Stimulated activated effector memory CD8-positive, alpha-beta T cell treated with anti-CD3 and anti-CD28 coated beads, Interleukin-12 subunit alpha, Interleukin-12 subunit beta, amount 100 ng/mL, for 72 hours (primary cell): Measurements from ENCODE around the gene SEC61A1.

Experiments used
- ATAC-seq: fragments of 150-1000 bp; cut with Tn5 transposase; 2 replicates; pipeline ENCODE4 v1.10.0; 2021
- DNase-seq, 2 donors: peaks; one replicate each; pipeline ENCODE4 v3.0.0; 2021 to 2022; ENCODE audit warnings: low spot score in 2 of 2
- H3K27ac Mint-ChIP-seq: one replicate; pipeline ENCODE4 v1.8.0; 2022; ENCODE audit warnings: mild to moderate bottlenecking, mixed read lengths
- H3K36me3 Mint-ChIP-seq: one replicate; pipeline ENCODE4 v1.8.0; 2022; ENCODE audit warnings: mild to moderate bottlenecking, mixed read lengths
- H3K4me1 Mint-ChIP-seq: one replicate; pipeline ENCODE4 v1.8.0; 2022; ENCODE audit warnings: mixed read lengths
- H3K4me3 Mint-ChIP-seq: one replicate; pipeline ENCODE4 v1.8.0; 2022; ENCODE audit warnings: mild to moderate bottlenecking, mixed read lengths
- H3K9me3 Mint-ChIP-seq: one replicate; pipeline ENCODE4 v1.8.0; 2022; ENCODE audit warnings: mixed read lengths

Gene SEC61A1

DNA sequence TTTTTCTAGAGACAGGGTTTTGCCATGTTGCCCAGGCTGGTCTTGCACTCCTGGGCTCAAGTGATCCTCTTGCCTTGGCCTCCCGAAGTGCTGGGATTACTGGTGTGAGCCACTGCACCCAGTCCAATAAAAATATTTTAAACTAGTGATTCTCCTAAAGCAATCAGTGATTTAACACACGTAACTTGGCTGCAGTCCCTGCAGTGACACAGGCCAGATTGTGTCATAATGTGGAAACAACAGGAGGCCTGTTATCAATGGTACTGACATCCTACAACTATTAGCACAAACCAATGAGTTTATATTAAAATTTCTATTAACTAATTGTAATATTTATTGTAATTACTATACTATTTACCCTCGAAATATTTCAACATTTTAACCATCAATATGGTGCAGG lies 1.6 kb upstream of the SEC61A1 start:
- H3K4me3 Mint-ChIP-seq, result peak overlapping the region; percentile 93
- peaks cover 38% of the 10 kb centered on the region for H3K36me3 Mint-ChIP-seq
- H3K9me3 Mint-ChIP-seq, result no peaks in the 10 kb centered on the region
- H3K27ac Mint-ChIP-seq, result no peak overlapping the region
- DNase-seq (no peak), ATAC-seq (no peak)
- peaks cover 39% of the 10 kb centered on the region for H3K4me1 Mint-ChIP-seq

DNA sequence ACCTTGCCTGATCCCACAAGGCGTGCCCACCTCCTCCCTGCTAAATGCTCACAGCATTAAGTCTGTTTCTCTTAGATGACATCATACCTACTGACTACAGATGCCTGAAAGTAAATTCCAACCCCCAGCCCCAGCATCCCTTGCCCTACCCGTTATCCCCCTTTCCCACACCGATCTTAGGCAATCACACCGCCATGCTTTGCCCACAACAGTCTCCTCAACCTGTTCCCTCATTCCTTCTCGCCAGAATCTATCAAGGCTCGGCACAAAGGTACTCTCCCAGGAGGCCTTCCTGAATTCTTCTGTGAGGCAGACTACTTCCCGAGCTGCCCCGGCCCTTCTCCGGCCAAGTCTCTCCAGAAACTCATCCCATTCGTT lies 789 bp upstream of the SEC61A1 start:
- DNase-seq, result no peak
- H3K27ac Mint-ChIP-seq, result peak overlapping the region; percentile 98
- ATAC-seq, result no peak
- no peaks in the 10 kb centered on the region for H3K9me3 Mint-ChIP-seq
- peaks cover 47% of the 10 kb centered on the region for H3K36me3 Mint-ChIP-seq
- peaks cover 43% of the 10 kb centered on the region for H3K4me1 Mint-ChIP-seq
- peak overlapping the region; percentile 93 for H3K4me3 Mint-ChIP-seq

DNA sequence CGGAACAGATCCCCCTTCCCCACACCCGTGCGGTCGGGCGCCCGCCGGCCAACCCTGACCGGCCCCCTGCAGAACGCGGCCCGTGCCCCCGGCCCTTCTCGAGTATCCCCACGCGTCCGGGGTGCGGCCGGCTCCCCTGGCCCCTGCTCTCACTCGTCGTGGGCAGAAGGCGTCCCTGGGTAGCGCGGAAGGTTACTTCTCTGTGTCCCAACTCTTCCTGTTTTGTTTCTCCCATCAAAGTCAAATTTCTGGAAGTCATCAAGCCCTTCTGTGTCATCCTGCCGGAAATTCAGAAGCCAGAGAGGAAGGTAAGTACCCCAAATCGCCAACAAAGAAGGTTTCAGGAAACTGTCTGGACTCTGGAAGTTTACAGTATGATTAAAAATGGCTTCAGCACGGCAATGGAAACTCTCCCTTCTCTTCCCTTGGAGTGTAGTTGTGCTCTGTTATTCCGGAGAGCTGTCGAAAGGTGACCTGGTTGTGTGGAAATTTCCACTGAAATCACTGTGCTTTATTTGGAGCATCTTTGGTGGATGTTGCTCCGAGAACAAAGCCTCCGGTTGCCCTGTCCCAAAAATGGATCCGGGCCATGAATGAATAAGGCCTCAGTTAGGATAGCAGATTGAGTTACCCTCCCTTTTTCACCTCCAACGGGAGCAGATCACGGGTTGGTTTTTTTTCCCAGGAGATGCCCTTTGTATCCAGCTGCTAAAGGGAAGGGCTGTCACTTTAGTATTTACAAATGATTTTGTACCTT lies 536 bp downstream of the SEC61A1 start:
- H3K4me1 Mint-ChIP-seq, result peaks cover 43% of the 10 kb centered on the region
- H3K27ac Mint-ChIP-seq, result peak overlapping the region; percentile 98
- ATAC-seq, result peak; percentile 6
- H3K9me3 Mint-ChIP-seq, result no peaks in the 10 kb centered on the region
- H3K36me3 Mint-ChIP-seq, result peaks cover 60% of the 10 kb centered on the region
- DNase-seq, result no peak
- H3K4me3 Mint-ChIP-seq, result peak overlapping the region; percentile 93

DNA sequence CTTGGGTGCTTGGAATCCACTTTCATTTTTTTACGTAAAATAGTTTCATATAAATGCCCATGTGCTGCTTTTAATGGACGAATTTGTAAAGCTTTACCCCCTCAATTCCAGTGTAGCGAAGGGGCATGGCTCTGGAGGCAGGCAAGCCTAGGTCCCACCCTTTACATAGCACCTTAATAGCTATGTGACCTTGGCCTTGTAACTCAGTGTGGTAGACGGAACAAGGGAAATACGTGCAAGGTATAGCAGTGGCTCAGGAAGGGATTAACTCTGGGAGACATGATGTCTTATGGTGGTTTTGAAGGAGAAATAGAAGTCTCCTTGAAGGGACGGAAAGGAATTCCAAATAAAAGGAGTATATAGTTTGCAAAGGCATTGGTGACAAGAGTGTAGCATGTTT lies 1.4 kb downstream of the SEC61A1 start:
- Mint-ChIP-seq H3K36me3 (peaks cover 68% of the 10 kb centered on the region), H3K27ac (peak overlapping the region; percentile 98), H3K9me3 (no peaks in the 10 kb centered on the region), H3K4me3 (peak overlapping the region; percentile 93), H3K4me1 (peaks cover 43% of the 10 kb centered on the region)
- no peak for DNase-seq
- ATAC-seq, result no peak

DNA sequence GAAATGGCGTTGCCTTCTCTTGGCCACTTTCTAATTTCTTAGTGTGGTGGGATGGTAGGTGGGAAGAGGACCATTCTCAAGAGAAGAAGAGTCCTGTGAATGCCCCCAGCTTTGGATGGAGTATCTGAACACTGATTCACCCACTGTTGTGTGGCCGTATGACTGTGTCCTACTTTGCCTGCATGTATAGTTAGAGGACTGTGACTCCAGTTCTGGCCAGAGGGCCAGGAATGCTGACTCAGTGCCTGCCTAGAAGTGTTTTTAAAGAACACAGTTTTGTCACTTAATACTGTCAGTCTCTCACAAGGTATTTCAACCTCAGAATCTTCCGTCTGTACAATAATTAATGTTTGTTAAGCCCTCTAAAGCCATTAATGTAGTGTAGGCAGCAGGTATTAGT lies 2.1 kb downstream of the SEC61A1 start:
- peak overlapping the region; percentile 98 for H3K27ac Mint-ChIP-seq
- no peaks in the 10 kb centered on the region for H3K9me3 Mint-ChIP-seq
- ATAC-seq (peak; percentile 22), DNase-seq (no peak)
- H3K4me1 Mint-ChIP-seq, result peaks cover 43% of the 10 kb centered on the region
- H3K4me3 Mint-ChIP-seq, result peak overlapping the region; percentile 93
- H3K36me3 Mint-ChIP-seq, result peaks cover 76% of the 10 kb centered on the region

DNA sequence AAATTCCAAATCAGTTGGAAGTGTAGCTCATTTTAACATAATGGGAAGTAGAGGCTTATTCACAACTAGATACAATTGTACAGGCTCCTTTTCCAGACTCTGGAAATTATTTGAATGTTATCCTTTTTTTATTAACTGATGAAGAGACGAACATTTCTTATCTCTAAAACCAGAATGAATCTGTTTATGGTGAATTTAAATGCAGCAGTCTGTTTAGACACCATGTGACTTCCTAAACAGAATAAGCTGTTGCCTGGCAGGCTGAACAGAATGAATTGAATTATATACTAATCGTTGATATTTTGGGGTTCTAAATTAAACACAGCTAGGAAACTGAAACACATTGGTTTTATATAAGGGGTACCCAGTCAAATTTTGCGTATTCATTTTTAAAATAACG lies 4.0 kb downstream of the SEC61A1 start:
- peaks cover 46% of the 10 kb centered on the region for H3K4me1 Mint-ChIP-seq
- peaks cover 95% of the 10 kb centered on the region for H3K36me3 Mint-ChIP-seq
- DNase-seq (no peak), ATAC-seq (no peak)
- H3K27ac Mint-ChIP-seq, result no peak overlapping the region
- no peak overlapping the region for H3K4me3 Mint-ChIP-seq
- no peaks in the 10 kb centered on the region for H3K9me3 Mint-ChIP-seq

DNA sequence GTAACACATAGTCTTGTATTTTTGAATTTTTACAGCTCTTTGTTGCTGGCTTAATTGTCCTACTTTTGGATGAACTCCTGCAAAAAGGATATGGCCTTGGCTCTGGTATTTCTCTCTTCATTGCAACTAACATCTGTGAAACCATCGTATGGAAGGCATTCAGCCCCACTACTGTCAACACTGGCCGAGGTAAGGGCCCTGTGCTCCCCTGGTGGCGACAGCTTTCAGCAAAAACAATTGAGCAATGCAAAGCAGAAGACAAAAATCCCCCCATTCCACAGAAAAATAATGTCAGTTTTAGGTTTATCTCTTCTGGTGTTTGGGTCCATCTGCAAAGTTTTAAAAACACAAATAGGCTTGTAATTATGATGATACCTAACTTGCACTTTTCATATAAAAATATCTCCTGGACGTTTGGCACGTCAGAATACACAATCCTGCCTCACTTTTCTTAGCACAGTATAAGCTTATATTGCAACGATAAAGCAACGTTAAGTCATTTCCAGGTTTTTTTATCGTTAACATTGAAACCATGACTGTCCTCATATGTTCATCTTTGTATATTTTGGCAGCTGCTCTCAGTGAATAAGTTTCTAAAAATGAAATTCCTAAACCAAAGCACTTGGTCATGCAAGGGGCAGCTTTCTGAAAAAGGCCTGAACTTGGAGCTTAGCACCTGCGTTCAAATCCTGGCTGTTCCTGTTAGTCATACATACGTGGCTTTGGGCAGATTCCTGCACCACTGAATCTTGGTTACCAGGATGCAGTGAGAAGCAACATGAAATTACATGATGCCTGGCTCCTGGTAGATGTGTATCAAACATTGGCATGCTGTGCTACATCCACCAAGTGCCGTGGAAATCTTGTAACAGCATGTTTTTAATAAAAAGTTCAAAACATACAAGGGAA lies 8.5 kb downstream of the SEC61A1 start:
- H3K4me1 Mint-ChIP-seq, result peaks cover 27% of the 10 kb centered on the region
- H3K4me3 Mint-ChIP-seq, result no peak overlapping the region
- H3K27ac Mint-ChIP-seq, result no peak overlapping the region
- H3K36me3 Mint-ChIP-seq, result peaks cover 100% of the 10 kb centered on the region
- no peaks in the 10 kb centered on the region for H3K9me3 Mint-ChIP-seq
- ATAC-seq (no peak), DNase-seq (no peak)

DNA sequence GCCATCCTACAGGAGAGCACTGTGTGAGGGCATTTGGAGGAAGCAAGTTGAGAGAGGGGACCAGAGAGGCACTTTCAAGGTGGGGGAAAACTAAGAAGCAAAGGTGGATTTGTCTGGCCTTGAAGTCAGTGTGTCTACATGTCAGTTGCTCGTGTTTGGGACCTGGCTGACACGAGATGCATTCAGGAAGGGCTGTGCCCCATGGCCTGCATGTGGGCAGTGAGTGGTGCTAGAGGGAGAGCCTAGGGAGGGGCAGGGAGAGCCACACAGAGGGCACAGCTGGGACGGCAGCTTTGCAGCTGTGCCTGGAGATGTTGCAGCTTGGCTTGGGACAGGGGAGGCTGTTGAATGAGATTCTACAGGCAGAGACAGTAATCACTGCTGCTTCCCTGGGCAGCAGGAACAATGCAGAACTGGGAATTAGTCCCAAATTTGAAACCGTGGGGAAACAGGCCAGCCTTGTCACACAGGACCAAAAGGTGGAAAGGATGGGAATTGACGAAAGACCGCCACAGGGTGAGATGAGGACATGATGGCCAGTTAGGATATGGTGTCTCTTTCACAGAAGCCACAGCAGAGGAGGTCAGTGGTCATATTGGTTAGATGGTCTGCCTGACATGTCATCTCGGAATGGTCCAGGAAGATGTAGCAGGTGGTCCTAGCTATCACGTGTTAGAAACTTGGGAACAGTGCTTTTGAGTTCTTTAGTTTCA lies 10.0 kb downstream of the SEC61A1 start:
- ATAC-seq, result no peak

DNA sequence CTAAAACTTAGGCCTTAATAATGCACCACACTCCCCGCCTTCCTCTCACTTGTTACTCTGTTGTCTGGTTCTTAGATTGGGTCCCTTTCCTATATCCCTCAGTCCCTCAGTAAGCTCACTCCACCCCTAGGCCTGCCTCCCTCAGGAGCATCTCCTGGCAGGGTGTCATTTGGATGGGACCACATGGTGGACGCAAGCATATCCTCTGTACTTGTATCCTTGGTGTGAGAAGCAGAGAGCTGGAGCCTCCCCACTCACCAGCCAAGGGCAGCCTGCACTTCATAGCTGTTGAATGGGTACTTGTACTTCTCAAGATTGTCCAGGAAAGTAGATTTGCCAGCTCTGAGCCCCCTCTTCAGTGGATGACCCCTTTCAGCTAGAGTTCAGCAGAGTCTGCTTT lies 11.6 kb downstream of the SEC61A1 start:
- Mint-ChIP-seq H3K4me3 (no peak overlapping the region), H3K4me1 (peaks cover 36% of the 10 kb centered on the region), H3K9me3 (no peaks in the 10 kb centered on the region), H3K36me3 (peaks cover 100% of the 10 kb centered on the region), H3K27ac (peak overlapping the region; percentile 1)
- ATAC-seq (no peak), DNase-seq (no peak)

More for the DNA sequence above, 10.0 kb downstream of the SEC61A1 start:
- no peak overlapping the region for H3K4me3 Mint-ChIP-seq
- peaks cover 25% of the 10 kb centered on the region for H3K4me1 Mint-ChIP-seq
- H3K9me3 Mint-ChIP-seq, result no peaks in the 10 kb centered on the region
- peaks cover 100% of the 10 kb centered on the region for H3K36me3 Mint-ChIP-seq
- no peak for DNase-seq
- peak overlapping the region; percentile 77 for H3K27ac Mint-ChIP-seq

DNA sequence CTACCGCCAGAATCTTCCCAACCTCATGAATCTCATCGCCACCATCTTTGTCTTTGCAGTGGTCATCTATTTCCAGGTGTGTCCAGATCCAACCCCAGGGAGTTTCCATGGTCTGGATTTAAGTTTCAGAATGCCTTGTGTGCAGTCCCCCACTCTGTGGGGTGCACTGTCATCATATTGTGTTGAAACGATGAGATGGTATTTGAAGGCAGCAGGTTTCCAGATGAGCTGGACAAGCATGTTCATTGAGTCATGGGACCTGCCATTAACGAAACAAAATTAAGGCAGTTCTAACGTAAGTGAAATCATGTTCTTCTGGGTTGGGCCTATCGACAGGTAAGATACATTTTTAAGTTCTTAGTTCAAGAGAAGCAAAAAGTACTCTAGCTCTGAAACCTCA lies 12.7 kb downstream of the SEC61A1 start:
- DNase-seq (no peak), ATAC-seq (no peak)
- no peaks in the 10 kb centered on the region for H3K9me3 Mint-ChIP-seq
- peaks cover 100% of the 10 kb centered on the region for H3K36me3 Mint-ChIP-seq
- H3K4me1 Mint-ChIP-seq, result peaks cover 32% of the 10 kb centered on the region
- H3K4me3 Mint-ChIP-seq, result no peak overlapping the region
- H3K27ac Mint-ChIP-seq, result no peak overlapping the region

DNA sequence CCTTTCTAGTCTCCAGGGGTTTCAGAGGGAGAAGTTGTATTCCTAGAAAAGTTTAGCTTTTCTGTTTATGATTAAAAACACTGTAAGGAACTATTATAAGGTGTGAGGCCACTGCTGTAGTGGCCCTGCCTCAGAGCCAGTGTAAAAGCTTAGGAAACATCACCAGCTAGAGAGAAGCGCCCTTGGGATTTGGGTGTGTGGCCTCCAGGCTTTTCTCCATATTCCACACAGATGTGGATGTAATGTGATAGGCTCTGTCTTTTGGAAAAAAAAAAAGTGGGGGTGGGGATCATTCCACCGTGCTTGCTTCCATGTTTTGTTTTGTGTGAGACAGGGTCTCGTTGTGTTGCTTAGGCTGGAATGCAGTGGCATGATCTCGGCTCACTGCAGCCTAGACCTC lies 13.9 kb downstream of the SEC61A1 start:
- no peaks in the 10 kb centered on the region for H3K9me3 Mint-ChIP-seq
- no peak overlapping the region for H3K27ac Mint-ChIP-seq
- H3K4me3 Mint-ChIP-seq, result no peak overlapping the region
- H3K36me3 Mint-ChIP-seq, result peaks cover 100% of the 10 kb centered on the region
- DNase-seq (no peak), ATAC-seq (no peak)
- peaks cover 30% of the 10 kb centered on the region for H3K4me1 Mint-ChIP-seq

DNA sequence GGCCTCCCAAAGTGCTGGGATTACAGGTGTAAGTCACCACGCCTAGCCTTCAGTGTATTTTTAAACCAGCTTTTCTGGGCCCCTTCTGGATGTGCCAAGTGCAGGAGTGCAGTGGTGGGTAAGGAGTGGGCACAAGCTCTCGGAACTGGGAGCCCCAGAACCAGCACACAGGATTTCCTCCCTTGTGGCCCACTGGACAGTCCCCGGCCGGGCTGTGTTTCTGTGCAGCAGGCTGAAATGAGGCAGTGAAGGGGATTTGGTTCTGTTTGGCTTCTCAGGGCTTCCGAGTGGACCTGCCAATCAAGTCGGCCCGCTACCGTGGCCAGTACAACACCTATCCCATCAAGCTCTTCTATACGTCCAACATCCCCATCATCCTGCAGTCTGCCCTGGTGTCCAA lies 14.4 kb downstream of the SEC61A1 start:
- Mint-ChIP-seq H3K9me3 (no peaks in the 10 kb centered on the region), H3K27ac (no peak overlapping the region), H3K36me3 (peaks cover 100% of the 10 kb centered on the region), H3K4me3 (no peak overlapping the region), H3K4me1 (peaks cover 25% of the 10 kb centered on the region)
- DNase-seq, result no peak
- no peak for ATAC-seq

DNA sequence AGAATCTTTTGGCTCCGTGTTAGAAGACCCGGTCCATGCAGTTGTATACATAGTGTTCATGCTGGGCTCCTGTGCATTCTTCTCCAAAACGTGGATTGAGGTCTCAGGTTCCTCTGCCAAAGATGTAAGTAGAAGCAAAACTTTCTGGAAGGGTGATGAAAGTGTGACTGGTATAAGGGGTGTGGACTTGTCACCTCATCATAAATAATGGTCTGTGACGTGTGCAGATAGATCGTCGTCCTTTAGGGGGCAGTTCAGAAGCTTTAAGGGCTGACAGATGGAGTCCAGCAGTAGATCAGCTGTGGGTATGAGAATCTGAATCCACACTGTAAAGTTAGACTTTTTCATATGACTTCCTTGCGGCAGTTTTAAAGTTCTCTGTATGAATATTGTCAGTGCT lies 15.3 kb downstream of the SEC61A1 start:
- peaks cover 100% of the 10 kb centered on the region for H3K36me3 Mint-ChIP-seq
- no peak overlapping the region for H3K27ac Mint-ChIP-seq
- ATAC-seq (no peak), DNase-seq (no peak)
- H3K4me1 Mint-ChIP-seq, result peaks cover 18% of the 10 kb centered on the region
- H3K4me3 Mint-ChIP-seq, result no peak overlapping the region
- no peaks in the 10 kb centered on the region for H3K9me3 Mint-ChIP-seq

DNA sequence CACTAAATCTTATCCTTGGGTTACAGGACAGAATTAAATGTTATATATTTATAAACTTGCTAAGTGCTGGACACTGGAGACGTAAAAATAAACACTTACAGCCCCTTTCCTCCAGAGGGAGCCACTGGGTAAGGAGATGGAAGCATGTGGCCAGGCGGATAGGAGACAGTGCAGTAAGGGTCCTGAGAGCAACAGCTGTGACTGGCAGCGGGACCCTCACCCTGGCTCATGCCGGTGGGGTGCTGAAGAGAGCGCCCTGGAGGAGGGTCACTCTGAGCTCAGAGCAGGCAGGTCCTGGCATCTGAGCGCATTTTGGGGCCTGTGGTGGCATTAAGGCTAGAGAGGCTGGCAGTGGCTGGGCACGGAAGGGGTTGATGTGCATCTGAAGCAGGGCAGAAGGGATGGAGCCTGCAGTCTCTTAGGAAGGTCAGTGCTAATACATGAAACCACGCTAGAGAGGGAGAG lies 16.0 kb downstream of the SEC61A1 start:
- DNase-seq (no peak), ATAC-seq (peak; percentile 39)
- no peaks in the 10 kb centered on the region for H3K9me3 Mint-ChIP-seq
- peak overlapping the region; percentile 86 for H3K27ac Mint-ChIP-seq
- H3K4me3 Mint-ChIP-seq, result no peak overlapping the region
- H3K36me3 Mint-ChIP-seq, result peaks cover 98% of the 10 kb centered on the region
- H3K4me1 Mint-ChIP-seq, result peaks cover 18% of the 10 kb centered on the region

DNA sequence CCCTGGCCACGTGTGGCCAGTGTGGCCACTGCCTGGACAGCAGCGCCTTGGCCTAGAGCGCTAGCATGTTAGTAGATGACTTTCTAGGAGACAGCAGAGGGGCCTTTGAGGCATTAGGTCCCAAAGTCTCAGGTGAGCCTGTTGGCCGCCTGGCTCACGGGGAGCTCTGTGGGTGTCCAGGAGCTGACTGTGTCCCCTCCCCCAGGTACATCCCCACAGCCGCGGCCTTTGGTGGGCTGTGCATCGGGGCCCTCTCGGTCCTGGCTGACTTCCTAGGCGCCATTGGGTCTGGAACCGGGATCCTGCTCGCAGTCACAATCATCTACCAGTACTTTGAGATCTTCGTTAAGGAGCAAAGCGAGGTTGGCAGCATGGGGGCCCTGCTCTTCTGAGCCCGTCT lies 17.0 kb downstream of the SEC61A1 start:
- peaks cover 12% of the 10 kb centered on the region for H3K4me1 Mint-ChIP-seq
- no peaks in the 10 kb centered on the region for H3K9me3 Mint-ChIP-seq
- H3K27ac Mint-ChIP-seq, result no peak overlapping the region
- H3K4me3 Mint-ChIP-seq, result no peak overlapping the region
- H3K36me3 Mint-ChIP-seq, result peaks cover 98% of the 10 kb centered on the region
- DNase-seq, result no peak
- ATAC-seq, result no peak
